HG03108 (cell line): ENCODE measurements around the gene TRMT44.
"Not testable (repeated sequence)": the region's sequence is repeated elsewhere in the genome, so short reads cannot be mapped to it uniquely, and the experiment has no call there.

Experiments
- ATAC-seq: cut with Tn5 transposase; IDR thresholded peaks from one replicate; pipeline ENCODE4 v1.9.1; 2021; ENCODE audit warnings: moderate library complexity; ENCODE audit not compliant: unreplicated experiment

Gene TRMT44

GRCh38 chr4:8405516-8405875, 35.1 kb upstream of the TRMT44 start:
- no peak for ATAC-seq

GRCh38 chr4:8406887-8407286, 33.7 kb upstream of the TRMT44 start:
- not testable (repeated sequence) for ATAC-seq

- no peak for ATAC-seq
These were observed 33.3 kb upstream of the TRMT44 start for GRCh38 chr4:8407316-8407715.

- no peak for ATAC-seq
These were observed 32.8 kb upstream of the TRMT44 start for GRCh38 chr4:8407756-8408155.

GRCh38 chr4:8409264-8410065, 31.1 kb upstream of the TRMT44 start:
- no peak for ATAC-seq

- ATAC-seq = no peak
These were observed 30.4 kb upstream of the TRMT44 start for GRCh38 chr4:8410066-8410625.

- ATAC-seq = no peak
These were observed 29.8 kb upstream of the TRMT44 start for GRCh38 chr4:8410641-8411271.

- no peak for ATAC-seq
These were observed 29.0 kb upstream of the TRMT44 start for GRCh38 chr4:8411351-8412180.

GRCh38 chr4:8412288-8412687, 28.3 kb upstream of the TRMT44 start:
- no peak for ATAC-seq

GRCh38 chr4:8414377-8414776, 26.2 kb upstream of the TRMT44 start:
- no peak for ATAC-seq

- ATAC-seq = no peak
These were observed 23.4 kb upstream of the TRMT44 start for GRCh38 chr4:8417071-8417614.

- ATAC-seq = peak; percentile 59
These were observed 21.1 kb upstream of the TRMT44 start for GRCh38 chr4:8419222-8420041.

GRCh38 chr4:8420151-8420550, 20.4 kb upstream of the TRMT44 start:
- ATAC-seq = not testable (repeated sequence)

- ATAC-seq = no peak
These were observed 18.2 kb upstream of the TRMT44 start for GRCh38 chr4:8422327-8422726.

- ATAC-seq = no peak
These were observed 17.8 kb upstream of the TRMT44 start for GRCh38 chr4:8422786-8423185.

GRCh38 chr4:8427262-8427661, 13.3 kb upstream of the TRMT44 start:
- ATAC-seq = no peak

- ATAC-seq = peak; percentile 43
These were observed 12.8 kb upstream of the TRMT44 start for GRCh38 chr4:8427761-8428287.

- peak; percentile 87 for ATAC-seq
These were observed 12.1 kb upstream of the TRMT44 start for GRCh38 chr4:8428288-8429097.

- no peak for ATAC-seq
These were observed 9.0 kb upstream of the TRMT44 start for GRCh38 chr4:8431553-8431952.
